Upper lobe of left lung (tissue), 6 donors: ENCODE measurements around the gene PDYN. TPM values are rescaled to one million over a fixed set of nuclear protein-coding genes. Genes with fewer than 3 reads are reported as not detected.
A peak's percentile ranks its signal among the peaks of the same experiment; 100 is the strongest.

Source experiments
- ATAC-seq, 2 donors: fragments of 200-7000 bp; cut with Tn5 transposase; one replicate each; pipeline ENCODE4 v1.9.1; 2022; ENCODE audit warnings: mild to moderate bottlenecking in 2 of 2, moderate library complexity in 2 of 2; ENCODE audit not compliant: low FRiP score in 2 of 2
- DNase-seq, 2 donors: peaks; one replicate each; pipeline ENCODE4 v3.0.0-alpha.2; 2019 to 2020
- H3K27ac ChIP-seq, 4 donors: fragments of 200-600 bp; sonication (generic); one replicate each; pipeline ENCODE4 v1.5.1; 2016 to 2019
- H3K27me3 ChIP-seq, 4 donors: fragments of 200-600 bp; sonication (generic); one replicate each; pipeline ENCODE4 v1.5.1; 2017 to 2019
- H3K36me3 ChIP-seq, 4 donors: fragments of 200-600 bp; sonication (generic); one replicate each; pipeline ENCODE4 v1.5.1; 2016 to 2019
- H3K4me1 ChIP-seq, 4 donors: fragments of 200-600 bp; sonication (generic); one replicate each; pipeline ENCODE4 v1.5.1; 2018 to 2019
- H3K4me3 ChIP-seq, 4 donors: fragments of 200-600 bp; sonication (generic); one replicate each; pipeline ENCODE4 v1.5.1; 2017 to 2019; ENCODE audit warnings: mild to moderate bottlenecking in 2 of 4, moderate library complexity in 1 of 4
- H3K9me3 ChIP-seq, 4 donors: fragments of 200-600 bp; sonication (generic); one replicate each; pipeline ENCODE4 v1.5.1; 2018 to 2019
- EP300 ChIP-seq, 4 donors: sonication (generic); formaldehyde crosslinking; IDR thresholded peaks; one replicate each; pipeline ENCODE4 v1.5.1; 2017; ENCODE audit warnings: antibody characterized with exemption in 4 of 4, control low read depth in 2 of 4
- POLR2A ChIP-seq, 4 donors: fragments of 450-650 bp; IDR thresholded peaks; one replicate each; pipeline ENCODE4 v1.5.1; 2016 to 2017; ENCODE audit warnings: antibody characterized with exemption in 4 of 4, mild to moderate bottlenecking in 2 of 4
- POLR2AphosphoS5 ChIP-seq, 2 donors: sonication (generic); formaldehyde crosslinking; IDR thresholded peaks; one replicate each; pipeline ENCODE4 v1.5.1; 2017; ENCODE audit warnings: antibody characterized with exemption in 2 of 2
- WGBS, 2 donors: methylation state at CpG; one replicate each; pipeline ENCODE4 v1.1.5; 2017 to 2018; 5-methylcytosine and 5-hydroxymethylcytosine counted together
- total RNA-seq, 6 donors: library from RNA; depleted of rRNA in 4 of 6; stranded (reverse); fragments of >200 nt in 4 of 6; gene quantifications; one replicate each; pipeline versions ENCODE4 v1.1.0 to v1.2.1, GENCODE V29; 2016 to 2021
- TF ChIP-seq, protein P1 (sequence below), 6 experiments: fragments of 450-650 bp in 4 of 6; fragments of 200-600 bp in 2 of 6; sonication (generic) in 2 of 6; IDR thresholded peaks; one replicate each; pipeline ENCODE4 v1.5.1; 2016 to 2019; ENCODE audit warnings: antibody characterized with exemption in 6 of 6
- donor health status: DM: no; HTN: no; CAD: no; lungs with moderate emphysema.
- donor health status: DM: no; HTN: yes; CAD: no; lungs with severe emphysema.

Gene PDYN
- total RNA-seq, 6 donors from 2014 or later, result not detected

DNA sequence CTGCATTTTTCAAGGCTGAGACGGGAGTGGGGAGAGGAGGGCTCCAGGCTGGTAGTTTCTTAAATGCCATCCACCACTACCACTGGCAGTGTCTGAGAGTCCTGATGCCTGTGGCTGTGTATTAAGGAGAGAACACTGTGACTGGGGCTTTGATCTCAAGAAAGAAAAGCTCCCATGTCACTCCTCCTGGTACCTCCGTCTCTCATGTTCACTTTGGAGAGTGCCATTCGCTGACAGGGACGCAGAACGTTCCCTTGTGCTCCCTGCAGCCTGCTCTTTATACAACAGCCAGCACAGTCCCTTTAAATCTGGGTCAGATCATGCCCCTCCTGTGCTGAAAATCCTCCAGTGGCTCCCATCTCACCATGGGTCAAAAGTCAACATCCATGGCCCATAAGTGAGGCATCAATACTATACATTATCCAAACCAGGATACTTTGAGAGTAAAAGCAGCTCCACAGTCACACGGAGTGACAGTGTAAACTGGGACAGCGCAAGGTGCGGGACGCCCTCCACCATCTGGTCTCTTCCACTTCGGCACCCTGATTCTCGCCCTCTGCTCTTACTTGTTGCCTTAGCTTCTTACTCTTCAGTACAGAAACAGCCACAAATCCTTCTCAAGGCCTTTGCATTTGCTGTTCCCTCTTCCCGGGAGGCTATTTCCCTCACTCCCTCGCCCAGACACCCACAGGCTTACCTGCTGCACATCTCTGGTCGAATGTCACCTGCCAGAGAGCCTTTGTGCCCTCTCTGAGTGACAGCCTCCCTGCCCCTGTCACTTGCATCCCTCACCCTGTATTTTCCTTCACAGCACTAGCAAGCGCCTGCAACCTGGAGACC is 20.0 kb downstream of the PDYN start:
- DNase-seq (no peak), ATAC-seq (no peak)
- H3K9me3 ChIP-seq, result no peaks in the 10 kb centered on the region
- no peak for TF ChIP-seq POLR2AphosphoS5 (IDR thresholded peaks at IDR 0.05)
- TF ChIP-seq, protein P1, sequence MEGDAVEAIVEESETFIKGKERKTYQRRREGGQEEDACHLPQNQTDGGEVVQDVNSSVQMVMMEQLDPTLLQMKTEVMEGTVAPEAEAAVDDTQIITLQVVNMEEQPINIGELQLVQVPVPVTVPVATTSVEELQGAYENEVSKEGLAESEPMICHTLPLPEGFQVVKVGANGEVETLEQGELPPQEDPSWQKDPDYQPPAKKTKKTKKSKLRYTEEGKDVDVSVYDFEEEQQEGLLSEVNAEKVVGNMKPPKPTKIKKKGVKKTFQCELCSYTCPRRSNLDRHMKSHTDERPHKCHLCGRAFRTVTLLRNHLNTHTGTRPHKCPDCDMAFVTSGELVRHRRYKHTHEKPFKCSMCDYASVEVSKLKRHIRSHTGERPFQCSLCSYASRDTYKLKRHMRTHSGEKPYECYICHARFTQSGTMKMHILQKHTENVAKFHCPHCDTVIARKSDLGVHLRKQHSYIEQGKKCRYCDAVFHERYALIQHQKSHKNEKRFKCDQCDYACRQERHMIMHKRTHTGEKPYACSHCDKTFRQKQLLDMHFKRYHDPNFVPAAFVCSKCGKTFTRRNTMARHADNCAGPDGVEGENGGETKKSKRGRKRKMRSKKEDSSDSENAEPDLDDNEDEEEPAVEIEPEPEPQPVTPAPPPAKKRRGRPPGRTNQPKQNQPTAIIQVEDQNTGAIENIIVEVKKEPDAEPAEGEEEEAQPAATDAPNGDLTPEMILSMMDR (IDR thresholded peaks at IDR 0.05), result no peak
- TF ChIP-seq POLR2A (IDR thresholded peaks at IDR 0.05), result no peak
- no peak for TF ChIP-seq EP300 (IDR thresholded peaks at IDR 0.05)
- H3K27me3 ChIP-seq, result no peaks in the 10 kb centered on the region
- no peaks in the 10 kb centered on the region for H3K4me1 ChIP-seq
- H3K36me3 ChIP-seq, result no peaks in the 10 kb centered on the region
- H3K27ac ChIP-seq, result no peak overlapping the region
- WGBS, 2 donors, result 69 to 77% methylated on average over 15 of the region's 15 CpGs
- no peak overlapping the region for H3K4me3 ChIP-seq

DNA sequence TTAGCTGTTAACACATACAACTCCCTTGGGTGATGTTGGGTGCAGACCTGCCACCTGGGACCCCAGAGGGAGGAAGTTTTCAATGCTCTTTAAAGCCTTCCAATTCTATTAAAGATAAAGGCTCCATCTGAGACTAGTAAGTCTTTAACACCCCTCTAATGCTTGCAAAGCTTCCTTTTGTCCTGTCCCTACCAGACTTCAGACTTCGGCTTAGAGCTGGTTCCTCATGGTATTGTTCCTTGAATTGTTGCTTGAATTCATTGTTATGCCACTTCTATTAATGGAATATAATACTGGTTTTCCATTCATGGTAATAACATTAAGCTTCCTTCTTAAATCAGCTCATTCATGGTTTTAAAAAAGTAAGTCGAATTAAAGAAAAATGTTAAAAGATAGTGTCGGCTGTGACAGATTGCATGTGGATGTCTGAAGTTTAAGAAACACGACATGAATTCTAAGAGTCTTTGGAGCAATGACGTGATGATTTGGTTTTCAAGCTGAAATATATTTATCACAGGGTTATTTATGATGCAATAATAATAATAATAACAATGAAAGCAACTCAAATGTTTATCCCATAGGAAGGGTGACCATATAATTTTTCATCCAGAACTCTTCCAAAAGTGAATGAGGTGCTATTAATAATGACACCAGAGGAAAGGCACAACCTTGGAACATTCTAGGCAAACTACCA is 21.8 kb downstream of the PDYN start:
- H3K36me3 ChIP-seq, result no peaks in the 10 kb centered on the region
- no peaks in the 10 kb centered on the region for H3K9me3 ChIP-seq
- no peak overlapping the region for H3K27ac ChIP-seq
- no peaks in the 10 kb centered on the region for H3K4me1 ChIP-seq
- ATAC-seq (no peak), DNase-seq (no peak)
- 67 to 79% methylated on average over 5 of the region's 5 CpGs for WGBS, 2 donors
- TF ChIP-seq POLR2A (IDR thresholded peaks at IDR 0.05) (no peak), EP300 (IDR thresholded peaks at IDR 0.05) (no peak), POLR2AphosphoS5 (IDR thresholded peaks at IDR 0.05) (no peak)
- TF ChIP-seq, protein P1 (IDR thresholded peaks at IDR 0.05), result no peak
- H3K4me3 ChIP-seq, result no peak overlapping the region
- H3K27me3 ChIP-seq, result no peaks in the 10 kb centered on the region

DNA sequence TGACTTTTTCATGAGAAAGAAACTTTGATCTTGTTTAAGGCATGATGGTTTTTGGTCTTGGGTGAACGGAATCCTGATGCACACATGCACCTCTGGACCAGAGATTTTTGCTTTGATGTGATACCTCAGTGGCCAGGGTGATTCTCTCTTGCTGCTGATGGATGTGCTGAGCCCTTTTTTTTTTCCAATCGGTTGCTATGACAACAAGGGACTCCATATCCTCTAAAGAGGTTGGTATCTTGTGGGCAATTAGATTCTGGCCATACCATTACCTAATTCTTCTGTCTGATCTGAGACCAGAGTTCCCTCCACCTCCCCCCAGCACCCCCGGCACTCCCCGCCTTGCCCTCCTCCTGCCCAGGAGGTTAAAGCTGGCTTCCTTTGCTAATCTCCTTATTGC is 24.9 kb downstream of the PDYN start:
- Histone ChIP-seq H3K36me3 (no peaks in the 10 kb centered on the region), H3K4me1 (peaks cover 5 to 13% (median 10%) of the 10 kb centered on the region in 4 donors), H3K4me3 (no peak overlapping the region), H3K27ac (no peak overlapping the region), H3K9me3 (no peaks in the 10 kb centered on the region), H3K27me3 (no peaks in the 10 kb centered on the region)
- DNase-seq (no peak), ATAC-seq (no peak)
- WGBS, 2 donors, result 73 to 79% methylated on average over 4 of the region's 4 CpGs
- TF ChIP-seq POLR2AphosphoS5 (IDR thresholded peaks at IDR 0.05) (no peak), POLR2A (IDR thresholded peaks at IDR 0.05) (no peak), EP300 (IDR thresholded peaks at IDR 0.05) (no peak)
- TF ChIP-seq, protein P1 (IDR thresholded peaks at IDR 0.05), result no peak

DNA sequence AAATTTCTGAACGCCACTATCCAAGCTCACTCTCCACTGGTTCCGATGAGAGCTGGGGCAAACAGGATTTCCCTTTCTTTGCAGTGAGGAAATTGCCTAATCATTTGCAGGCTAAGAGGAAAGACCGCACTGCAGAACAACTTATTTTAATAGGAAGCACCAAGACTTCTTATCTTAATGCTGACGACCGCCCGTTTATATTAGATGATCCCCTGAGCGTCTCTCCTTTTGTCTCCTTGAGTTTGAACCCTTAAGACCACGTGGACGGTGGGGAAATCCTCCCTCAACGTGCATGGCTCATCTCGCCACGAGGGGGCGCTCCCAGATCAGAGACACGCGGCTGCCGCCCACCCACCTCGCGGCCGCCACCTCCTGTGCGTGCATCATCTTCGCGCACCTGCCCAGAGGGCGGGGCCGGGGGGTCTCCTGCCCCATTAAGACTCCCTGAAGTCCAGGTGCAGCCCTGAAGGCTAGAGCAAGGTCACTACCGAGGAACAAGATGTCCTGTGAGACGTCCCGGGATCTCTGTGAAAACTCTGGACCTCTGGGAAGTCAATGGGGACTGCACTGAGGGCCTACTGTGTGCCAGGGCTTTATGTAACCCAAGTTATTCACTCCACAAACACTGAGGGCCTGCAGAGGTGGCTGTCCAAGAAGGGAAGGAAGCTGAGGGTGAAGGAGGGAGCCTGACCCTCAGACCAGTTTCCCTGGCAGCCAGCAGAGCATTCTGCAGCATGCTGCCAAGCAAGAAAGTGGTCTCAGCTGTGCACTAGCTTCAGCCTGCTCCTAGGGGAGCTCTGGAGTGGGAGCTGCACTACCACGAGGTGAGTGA is 28.1 kb downstream of the PDYN start:
- peak; percentile 23 to 91 for ATAC-seq
- Histone ChIP-seq H3K9me3 (no peaks in the 10 kb centered on the region), H3K4me3 (peak overlapping the region in 2 of 4 donors; percentile 8 to 17), H3K27ac (peak overlapping the region; percentile 1 to 79 (median 48)), H3K36me3 (no peaks in the 10 kb centered on the region), H3K4me1 (peaks cover 5 to 13% (median 10%) of the 10 kb centered on the region in 4 donors), H3K27me3 (no peaks in the 10 kb centered on the region)
- TF ChIP-seq, protein P1 (IDR thresholded peaks at IDR 0.05), result peak; percentile 83 to 91 (median 86)
- TF ChIP-seq EP300 (IDR thresholded peaks at IDR 0.05) (no peak), POLR2A (IDR thresholded peaks at IDR 0.05) (no peak)
- DNase-seq, result peak; percentile 69 to 89
- WGBS, 2 donors, result 6 to 10% methylated on average over 14 to 28 of the region's 28 CpGs
